SK-N-SH (cell line): ENCODE data around the gene LMAN1L.

ENCODE experiments used
- RAD21 ChIP-seq: IDR thresholded peaks from 2 replicates; pipeline ENCODE4 v1.6.1; 2012; ENCODE audit warnings: mild to moderate bottlenecking, low read length
- TF ChIP-seq, protein P1 (sequence below): fragments of 200-600 bp; sonication (generic); IDR thresholded peaks from 2 replicates; pipeline ENCODE4 v1.6.1; 2017; ENCODE audit warnings: antibody characterized with exemption, mild to moderate bottlenecking, moderate library complexity

DNA sequence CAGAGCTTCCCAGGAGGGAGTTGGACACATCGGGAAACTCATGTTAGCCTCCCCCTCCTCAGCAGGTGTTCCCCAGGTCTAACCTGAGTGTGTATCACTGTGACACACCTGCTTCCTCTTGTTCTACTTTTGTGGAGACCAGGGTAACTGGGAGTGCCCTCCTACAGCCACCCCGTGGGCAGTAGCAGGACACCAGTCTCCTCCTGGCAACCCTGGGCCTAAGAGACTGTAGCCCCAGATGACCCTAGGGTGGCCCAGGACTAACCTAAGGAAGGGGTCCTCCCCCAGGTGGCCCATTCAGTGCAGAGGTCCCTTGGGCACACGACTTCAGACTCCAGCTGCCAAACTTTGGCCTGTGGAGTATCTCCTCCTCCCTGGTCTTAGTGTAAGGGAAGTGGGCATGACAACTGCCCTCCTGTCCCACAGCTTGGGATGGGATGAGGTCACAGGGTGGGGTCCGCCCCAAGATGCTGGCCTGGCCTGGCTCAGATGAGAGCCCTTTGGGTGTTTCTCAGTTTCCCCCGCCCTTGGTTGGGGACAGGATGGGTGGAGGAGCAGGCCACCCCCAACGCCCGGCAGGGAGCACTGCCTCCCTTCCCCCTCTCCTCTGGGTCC lies 26.0 kb upstream of the LMAN1L start:
- TF ChIP-seq RAD21, result no peak
- TF ChIP-seq, protein P1, sequence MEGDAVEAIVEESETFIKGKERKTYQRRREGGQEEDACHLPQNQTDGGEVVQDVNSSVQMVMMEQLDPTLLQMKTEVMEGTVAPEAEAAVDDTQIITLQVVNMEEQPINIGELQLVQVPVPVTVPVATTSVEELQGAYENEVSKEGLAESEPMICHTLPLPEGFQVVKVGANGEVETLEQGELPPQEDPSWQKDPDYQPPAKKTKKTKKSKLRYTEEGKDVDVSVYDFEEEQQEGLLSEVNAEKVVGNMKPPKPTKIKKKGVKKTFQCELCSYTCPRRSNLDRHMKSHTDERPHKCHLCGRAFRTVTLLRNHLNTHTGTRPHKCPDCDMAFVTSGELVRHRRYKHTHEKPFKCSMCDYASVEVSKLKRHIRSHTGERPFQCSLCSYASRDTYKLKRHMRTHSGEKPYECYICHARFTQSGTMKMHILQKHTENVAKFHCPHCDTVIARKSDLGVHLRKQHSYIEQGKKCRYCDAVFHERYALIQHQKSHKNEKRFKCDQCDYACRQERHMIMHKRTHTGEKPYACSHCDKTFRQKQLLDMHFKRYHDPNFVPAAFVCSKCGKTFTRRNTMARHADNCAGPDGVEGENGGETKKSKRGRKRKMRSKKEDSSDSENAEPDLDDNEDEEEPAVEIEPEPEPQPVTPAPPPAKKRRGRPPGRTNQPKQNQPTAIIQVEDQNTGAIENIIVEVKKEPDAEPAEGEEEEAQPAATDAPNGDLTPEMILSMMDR, result no peak
